Ovary (tissue), 3 donors: ENCODE measurements around the gene LMO7.

ENCODE experiments used
- CTCF ChIP-seq, 3 donors: fragments of 450-650 bp in 2 of 3; fragments of 200-600 bp in 1 of 3; IDR thresholded peaks; one replicate each; pipeline versions ENCODE4 v1.5.1 to v1.8.0; 2016 to 2022; ENCODE audit warnings: antibody characterized with exemption in 3 of 3, mild to moderate bottlenecking in 1 of 3
- EP300 ChIP-seq: sonication (generic); formaldehyde crosslinking; IDR thresholded peaks from one replicate; pipeline ENCODE4 v1.6.1; 2017; ENCODE audit warnings: antibody characterized with exemption
- POLR2A ChIP-seq: fragments of 450-650 bp; IDR thresholded peaks from one replicate; pipeline ENCODE4 v1.6.1; 2017; ENCODE audit warnings: antibody characterized with exemption, mild to moderate bottlenecking, moderate library complexity
- donor health status: DM: no; HTN: no; CAD: no.

GRCh38 chr13:75882261-75882660, 246.1 kb downstream of the LMO7 start:
- TF ChIP-seq EP300, result no peak
- no peak for TF ChIP-seq POLR2A
- no peak for TF ChIP-seq CTCF (IDR thresholded peaks at IDR 0.05)
